Uterus (tissue), 4 donors: Measurements from ENCODE around the gene CILP. TPM values are rescaled to one million over a fixed set of nuclear protein-coding genes. Genes with fewer than 3 reads are reported as not detected.

Source experiments
- DNase-seq, 2 donors: peaks; one replicate each; pipeline ENCODE4 v3.0.0-alpha.2; 2019 to 2020
- H3K27ac ChIP-seq, 2 donors: fragments of 200-600 bp; sonication (generic); 1 replicate in 1 of 2; 2 replicates in 1 of 2; pipeline ENCODE4 v1.5.1; 2016 to 2018
- H3K27me3 ChIP-seq, 2 donors: fragments of 200-600 bp; sonication (generic); one replicate each; pipeline ENCODE4 v1.5.1; 2018 to 2019; ENCODE audit warnings: control low read depth in 1 of 2
- H3K36me3 ChIP-seq, 2 donors: fragments of 200-600 bp; sonication (generic); one replicate each; pipeline ENCODE4 v1.5.1; 2019; ENCODE audit warnings: control low read depth in 1 of 2
- H3K4me1 ChIP-seq, 2 donors: fragments of 200-600 bp; sonication (generic); one replicate each; pipeline ENCODE4 v1.5.1; 2018 to 2019; ENCODE audit warnings: control low read depth in 1 of 2
- H3K4me3 ChIP-seq, 2 donors: fragments of 200-600 bp; sonication (generic); 1 replicate in 1 of 2; 2 replicates in 1 of 2; pipeline ENCODE4 v1.5.1; 2018 to 2019; ENCODE audit warnings: mild to moderate bottlenecking in 1 of 2
- H3K9me3 ChIP-seq, 2 donors: fragments of 200-600 bp; sonication (generic); one replicate each; pipeline ENCODE4 v1.5.1; 2019; ENCODE audit warnings: control low read depth in 1 of 2
- POLR2A ChIP-seq, 2 donors: fragments of 450-650 bp; IDR thresholded peaks; one replicate each; pipeline ENCODE4 v1.6.1; 2016; ENCODE audit warnings: antibody characterized with exemption in 2 of 2, mild to moderate bottlenecking in 1 of 2, moderate library complexity in 1 of 2
- intact Hi-C: fragments of 100-400 bp; cut with DNase I; formaldehyde crosslinking; loops from one replicate; pipeline ENCODE4 v1.15.1; 2023; ENCODE audit warnings: low total_unique reads
- total RNA-seq, 4 donors: library from RNA; depleted of rRNA in 3 of 4; stranded (reverse); fragments of >200 nt in 3 of 4; gene quantifications; one replicate each; pipeline versions ENCODE4 v1.1.0 to v1.2.4, GENCODE V29; 2014 to 2023
- TF ChIP-seq, protein P1 (sequence below), 4 experiments: fragments of 200-600 bp in 2 of 4; fragments of 450-650 bp in 2 of 4; sonication (generic) in 2 of 4; IDR thresholded peaks; one replicate each; pipeline ENCODE4 v1.5.1; 2016 to 2019; ENCODE audit warnings: antibody characterized with exemption in 4 of 4, mild to moderate bottlenecking in 2 of 4, moderate library complexity in 1 of 4
- donor health status: DM: yes; HTN: yes; CAD: no.

The CILP gene
- total RNA-seq, 4 donors from 2014 or later = 10.5 to 22.5 (median 14.4) TPM

DNA sequence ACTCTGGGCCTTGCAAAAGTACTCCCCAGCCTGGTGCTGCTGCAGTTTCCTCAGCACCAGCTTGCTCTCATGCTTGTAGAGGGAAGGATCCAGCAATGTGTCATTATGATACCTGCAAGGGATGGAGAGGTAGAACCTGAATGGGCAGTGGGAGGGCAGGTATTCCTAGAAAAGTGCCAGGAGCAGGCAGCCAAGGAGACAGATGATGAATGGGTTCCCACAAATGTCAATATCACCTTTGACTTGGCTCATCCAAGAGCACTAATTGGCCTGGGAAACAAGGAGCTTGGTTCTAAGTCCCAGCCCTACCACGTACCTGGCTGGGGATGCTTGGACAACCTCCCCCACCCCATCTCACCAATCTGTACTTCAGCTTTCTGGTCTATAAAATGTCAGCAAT is 9.4 kb downstream of the CILP start:
- H3K4me3 ChIP-seq = no peak overlapping the region
- H3K27me3 ChIP-seq = no peaks in the 10 kb centered on the region
- no peaks in the 10 kb centered on the region for H3K4me1 ChIP-seq
- DNase-seq = no peak
- intact Hi-C loops = no loop called here
- no peak overlapping the region for H3K27ac ChIP-seq
- no peaks in the 10 kb centered on the region for H3K9me3 ChIP-seq
- TF ChIP-seq, protein P1, sequence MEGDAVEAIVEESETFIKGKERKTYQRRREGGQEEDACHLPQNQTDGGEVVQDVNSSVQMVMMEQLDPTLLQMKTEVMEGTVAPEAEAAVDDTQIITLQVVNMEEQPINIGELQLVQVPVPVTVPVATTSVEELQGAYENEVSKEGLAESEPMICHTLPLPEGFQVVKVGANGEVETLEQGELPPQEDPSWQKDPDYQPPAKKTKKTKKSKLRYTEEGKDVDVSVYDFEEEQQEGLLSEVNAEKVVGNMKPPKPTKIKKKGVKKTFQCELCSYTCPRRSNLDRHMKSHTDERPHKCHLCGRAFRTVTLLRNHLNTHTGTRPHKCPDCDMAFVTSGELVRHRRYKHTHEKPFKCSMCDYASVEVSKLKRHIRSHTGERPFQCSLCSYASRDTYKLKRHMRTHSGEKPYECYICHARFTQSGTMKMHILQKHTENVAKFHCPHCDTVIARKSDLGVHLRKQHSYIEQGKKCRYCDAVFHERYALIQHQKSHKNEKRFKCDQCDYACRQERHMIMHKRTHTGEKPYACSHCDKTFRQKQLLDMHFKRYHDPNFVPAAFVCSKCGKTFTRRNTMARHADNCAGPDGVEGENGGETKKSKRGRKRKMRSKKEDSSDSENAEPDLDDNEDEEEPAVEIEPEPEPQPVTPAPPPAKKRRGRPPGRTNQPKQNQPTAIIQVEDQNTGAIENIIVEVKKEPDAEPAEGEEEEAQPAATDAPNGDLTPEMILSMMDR (IDR thresholded peaks at IDR 0.05) = no peak
- TF ChIP-seq POLR2A (IDR thresholded peaks at IDR 0.05) = no peak
- no peaks in the 10 kb centered on the region for H3K36me3 ChIP-seq

- peak in 1 of 2 donors; percentile 8 for DNase-seq
- H3K4me1 ChIP-seq = no peaks in the 10 kb centered on the region
- TF ChIP-seq POLR2A (IDR thresholded peaks at IDR 0.05) = no peak
- TF ChIP-seq, protein P1 (IDR thresholded peaks at IDR 0.05) = no peak
- H3K27ac ChIP-seq = no peak overlapping the region
- no peaks in the 10 kb centered on the region for H3K9me3 ChIP-seq
- intact Hi-C loops = no loop called here
- H3K36me3 ChIP-seq = no peaks in the 10 kb centered on the region
- H3K4me3 ChIP-seq = no peak overlapping the region
- no peaks in the 10 kb centered on the region for H3K27me3 ChIP-seq
These were observed 12.7 kb downstream of the CILP start for GRCh38 chr15:65198571-65198970.

- no peak for DNase-seq
- H3K4me3 ChIP-seq = no peak overlapping the region
- no peaks in the 10 kb centered on the region for H3K27me3 ChIP-seq
- no peak for TF ChIP-seq POLR2A (IDR thresholded peaks at IDR 0.05)
- TF ChIP-seq, protein P1 (IDR thresholded peaks at IDR 0.05) = no peak
- no peak overlapping the region for H3K27ac ChIP-seq
- no peaks in the 10 kb centered on the region for H3K4me1 ChIP-seq
- intact Hi-C loops = no loop called here
- no peaks in the 10 kb centered on the region for H3K36me3 ChIP-seq
- H3K9me3 ChIP-seq = no peaks in the 10 kb centered on the region
These were observed 14.0 kb downstream of the CILP start for GRCh38 chr15:65197337-65197645.

DNA sequence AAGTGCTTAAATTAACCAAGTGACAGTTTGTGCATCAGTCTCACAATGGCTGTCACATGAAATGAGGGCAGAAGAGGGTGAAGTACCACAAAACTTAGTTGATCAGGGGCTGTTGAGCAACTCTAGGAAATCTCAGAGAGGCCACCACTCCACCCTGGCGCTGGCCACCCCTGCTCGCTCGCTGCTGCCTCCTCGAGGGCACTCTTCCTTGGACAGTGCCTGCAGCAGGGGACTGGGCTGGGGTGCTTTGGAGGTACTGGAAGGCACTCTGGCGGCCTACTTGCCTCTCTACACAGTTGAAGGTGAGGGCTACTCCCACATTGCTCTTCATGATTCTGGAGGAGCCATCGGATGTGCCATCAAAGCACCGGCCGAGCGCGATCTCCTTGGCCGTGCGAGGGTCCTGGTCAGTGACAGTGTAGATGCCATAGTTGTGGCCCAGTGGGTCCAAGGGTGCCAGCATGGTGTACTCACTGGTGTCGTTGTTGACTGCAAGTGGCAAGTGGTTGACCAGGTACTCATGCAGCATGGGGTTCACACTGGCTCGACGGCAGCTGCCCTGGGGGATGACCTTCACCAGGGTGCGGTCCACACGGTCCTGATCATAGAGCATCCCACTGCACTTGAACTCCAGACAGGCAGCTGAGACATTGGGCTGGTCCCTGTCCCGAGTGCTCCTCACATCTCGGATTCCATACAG is 14.5 kb downstream of the CILP start:
- no peaks in the 10 kb centered on the region for H3K4me1 ChIP-seq
- no peak for DNase-seq
- TF ChIP-seq, protein P1 (IDR thresholded peaks at IDR 0.05) = no peak
- TF ChIP-seq POLR2A (IDR thresholded peaks at IDR 0.05) = no peak
- H3K4me3 ChIP-seq = no peak overlapping the region
- H3K27ac ChIP-seq = peak overlapping the region in 1 of 2 donors; percentile 7
- no peaks in the 10 kb centered on the region for H3K27me3 ChIP-seq
- H3K36me3 ChIP-seq = no peaks in the 10 kb centered on the region
- H3K9me3 ChIP-seq = no peaks in the 10 kb centered on the region
- intact Hi-C loops = no loop called here

DNA sequence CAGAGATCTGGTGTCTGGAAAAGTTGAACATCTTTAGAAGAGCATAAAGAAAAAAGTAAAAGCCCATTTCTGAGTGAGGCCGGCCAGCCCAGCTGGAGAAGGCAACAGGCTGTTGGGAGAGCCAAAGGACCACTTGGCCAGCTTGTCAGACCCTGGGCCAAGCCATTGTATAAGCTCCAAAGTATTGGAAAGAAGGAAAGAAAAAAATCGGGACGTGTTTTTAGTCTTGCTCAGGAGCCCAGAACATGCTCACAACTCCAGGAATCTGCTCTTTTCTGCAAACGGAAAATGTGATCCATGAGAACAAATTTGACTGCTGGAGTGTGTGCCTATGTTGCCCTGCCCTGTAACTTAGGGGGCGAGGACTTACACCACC is 15.7 kb downstream of the CILP start:
- DNase-seq = peak in 1 of 2 donors; percentile 42
- H3K27me3 ChIP-seq = no peaks in the 10 kb centered on the region
- H3K9me3 ChIP-seq = no peaks in the 10 kb centered on the region
- no peak overlapping the region for H3K4me3 ChIP-seq
- no peaks in the 10 kb centered on the region for H3K4me1 ChIP-seq
- no peaks in the 10 kb centered on the region for H3K36me3 ChIP-seq
- intact Hi-C loops = no loop called here
- H3K27ac ChIP-seq = peak overlapping the region; percentile 57 to 60
- no peak for TF ChIP-seq POLR2A (IDR thresholded peaks at IDR 0.05)
- TF ChIP-seq, protein P1 (IDR thresholded peaks at IDR 0.05) = no peak
